HG03469 (cell line): ENCODE results near the gene MRPL24.

Source experiments
- ATAC-seq: cut with Tn5 transposase; IDR thresholded peaks from one replicate; pipeline ENCODE4 v1.9.1; 2021; ENCODE audit warnings: mild to moderate bottlenecking, moderate library complexity, moderate number of reproducible peaks; ENCODE audit not compliant: unreplicated experiment

The MRPL24 gene

GRCh38 chr1:156712626-156713025 is 28.3 kb downstream of the MRPL24 start:
- ATAC-seq, result no peak

- no peak for ATAC-seq
Observed at GRCh38 chr1:156711011-156711817, 29.7 kb downstream of the MRPL24 start.

- no peak for ATAC-seq
Observed at GRCh38 chr1:156709757-156710489, 31.0 kb downstream of the MRPL24 start.

GRCh38 chr1:156709031-156709430 is 31.9 kb downstream of the MRPL24 start:
- no peak for ATAC-seq

GRCh38 chr1:156708218-156708661 is 32.6 kb downstream of the MRPL24 start:
- no peak for ATAC-seq

- ATAC-seq, result no peak
Observed at GRCh38 chr1:156707417-156708217, 33.3 kb downstream of the MRPL24 start.

- ATAC-seq, result no peak
Observed at GRCh38 chr1:156706657-156707416, 34.1 kb downstream of the MRPL24 start.

GRCh38 chr1:156705918-156706656 is 34.8 kb downstream of the MRPL24 start:
- no peak for ATAC-seq

- ATAC-seq, result no peak
Observed at GRCh38 chr1:156705321-156705917, 35.5 kb downstream of the MRPL24 start, which contains the start of gene CRABP2. Gene CRABP2 (minus strand): TSS chr1:156705583. CDS start chr1:156705446, 137 bp downstream.

- no peak for ATAC-seq
Observed at GRCh38 chr1:156704930-156705320, 36.0 kb downstream of the MRPL24 start.

- ATAC-seq, result no peak
Observed at GRCh38 chr1:156704166-156704711, 36.6 kb downstream of the MRPL24 start.

- ATAC-seq, result no peak
Observed at GRCh38 chr1:156703741-156704140, 37.1 kb downstream of the MRPL24 start.

- no peak for ATAC-seq
Observed at GRCh38 chr1:156703336-156703735, 37.6 kb downstream of the MRPL24 start.

GRCh38 chr1:156700736-156701531 is 40.0 kb downstream of the MRPL24 start:
- ATAC-seq, result no peak

GRCh38 chr1:156698995-156699394 is 41.9 kb downstream of the MRPL24 start:
- no peak for ATAC-seq

- no peak for ATAC-seq
Observed at GRCh38 chr1:156697481-156697880, 43.4 kb downstream of the MRPL24 start.

- ATAC-seq, result no peak
Observed at GRCh38 chr1:156696755-156697154, 44.1 kb downstream of the MRPL24 start.

- no peak for ATAC-seq
Observed at GRCh38 chr1:156694690-156694962, 46.3 kb downstream of the MRPL24 start.
